ENCODE results near the gene CHST11.
A peak's percentile ranks its signal among the peaks of the same experiment; 100 is the strongest.

Gene CHST11

DNA sequence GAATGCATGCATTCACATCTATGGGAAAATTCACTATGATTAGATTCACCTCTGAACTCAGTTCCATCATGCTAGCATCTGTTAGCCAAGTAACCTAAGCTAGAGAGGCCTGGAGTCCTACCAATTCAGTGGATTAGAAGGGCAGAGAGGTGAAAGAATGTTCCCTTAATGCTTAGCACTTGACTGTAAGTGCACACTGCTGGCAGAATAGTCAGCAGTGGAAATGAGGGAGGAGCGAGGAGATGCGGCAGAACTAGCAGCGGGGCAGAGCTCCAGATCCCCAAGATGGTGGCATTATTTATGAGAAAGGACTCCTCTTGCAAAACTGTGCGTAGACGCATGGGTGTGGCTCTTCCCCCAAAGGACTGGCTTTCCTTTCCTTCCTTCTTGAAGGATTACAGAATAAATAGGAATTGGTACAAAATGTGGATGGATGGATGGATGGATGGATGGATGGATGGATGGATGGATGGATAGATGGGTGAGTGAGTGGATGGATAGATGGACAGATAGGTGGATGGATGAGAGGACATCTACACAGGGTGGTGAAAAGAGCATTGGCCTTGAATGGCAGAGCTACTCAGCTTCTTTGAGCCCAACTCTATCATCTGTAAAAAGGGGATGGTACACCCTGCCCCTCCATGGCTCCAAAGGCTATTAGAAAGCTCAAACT lies 227.2 kb downstream of the CHST11 start:
- no peak for DNase-seq

DNA sequence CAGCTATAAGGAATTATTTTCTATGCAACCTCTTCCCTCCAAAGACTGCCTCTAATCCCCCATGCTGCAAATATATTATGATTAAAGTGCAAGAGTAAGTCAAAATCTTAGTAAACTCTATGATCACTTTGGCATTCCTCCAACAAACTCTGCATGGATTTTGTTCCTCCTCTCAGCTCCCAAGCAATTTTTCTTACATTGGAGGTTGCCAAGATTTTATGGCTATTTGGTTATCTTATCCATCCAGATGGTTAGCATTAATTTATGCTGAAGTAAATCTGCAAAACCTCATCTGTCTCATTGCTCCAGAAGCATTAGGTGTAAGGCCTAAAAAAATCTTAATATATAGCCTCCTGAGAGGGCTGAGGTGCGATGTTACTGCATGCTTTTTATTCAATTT lies 228.1 kb downstream of the CHST11 start:
- DNase-seq = no peak

DNA sequence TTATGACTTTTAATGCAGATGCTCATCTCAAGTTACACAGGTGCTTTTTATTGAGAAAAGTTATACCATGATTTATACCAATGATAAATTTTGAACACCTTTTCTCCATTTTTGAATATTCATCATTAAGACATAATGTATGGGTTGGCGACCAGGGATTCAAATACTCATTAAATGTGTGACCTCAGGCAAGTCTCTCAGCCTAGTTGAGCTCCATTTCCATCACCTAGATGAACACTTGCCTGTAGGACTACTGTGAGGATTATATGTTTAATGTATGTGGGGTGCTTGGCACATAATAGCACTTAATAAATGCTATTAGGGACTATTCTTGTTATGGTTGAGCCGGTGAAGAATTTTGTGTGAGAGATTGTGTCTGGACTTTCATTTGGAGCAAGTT lies 228.6 kb downstream of the CHST11 start:
- DNase-seq = no peak

DNA sequence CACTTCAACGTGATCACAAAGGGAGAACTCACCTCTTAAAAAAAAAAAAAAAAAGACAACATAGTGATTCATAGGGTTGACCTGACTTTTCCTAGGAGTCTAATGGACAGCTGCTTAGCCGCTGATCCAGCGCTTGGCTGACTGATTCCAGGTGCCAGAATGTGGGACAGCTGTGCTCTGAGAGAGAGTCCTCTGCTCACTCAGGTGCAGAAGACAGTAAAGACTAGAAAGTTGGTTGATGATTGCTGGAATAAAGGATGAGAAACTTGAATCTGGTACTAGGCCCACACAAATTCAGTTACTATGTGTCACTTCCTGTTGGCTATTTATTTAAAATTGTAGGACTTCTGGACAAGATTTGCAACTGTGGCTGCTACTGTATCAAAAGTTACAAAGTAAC lies 229.4 kb downstream of the CHST11 start:
- no peak for DNase-seq

DNA sequence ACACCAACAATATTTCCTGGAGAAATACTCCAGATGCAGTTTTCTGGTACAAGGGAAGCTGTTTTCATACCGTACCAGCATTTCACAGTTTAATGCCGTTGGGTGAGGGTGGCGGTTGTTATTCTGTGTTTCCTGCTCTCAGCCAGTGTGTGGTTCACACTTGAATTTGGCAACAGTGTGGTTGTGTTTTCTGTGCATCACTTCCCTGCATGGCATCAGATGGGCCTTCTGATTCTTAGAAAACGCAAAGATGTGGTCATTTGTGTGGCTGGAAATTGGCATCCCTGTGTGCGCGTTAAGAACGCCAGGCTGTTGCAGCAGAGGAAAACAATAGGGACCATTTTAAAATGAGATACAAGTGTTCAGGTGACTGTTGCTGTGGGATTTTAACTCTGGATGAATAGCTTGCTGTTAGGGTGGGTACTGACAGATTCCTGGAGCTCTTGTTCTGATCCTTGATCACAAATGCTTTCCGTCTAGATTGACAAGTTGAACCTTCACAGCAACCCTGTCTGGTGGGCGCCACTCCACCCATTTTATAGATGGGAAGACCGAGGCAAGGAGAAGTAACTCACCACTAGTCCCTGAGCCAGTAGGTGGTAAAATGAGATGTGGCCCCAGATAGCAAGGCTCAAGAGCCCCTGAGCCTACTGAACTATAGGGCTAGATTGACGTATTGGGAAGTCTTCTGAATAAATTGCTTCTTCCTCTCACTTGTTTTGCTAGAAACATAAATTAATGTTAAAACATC lies 231.2 kb downstream of the CHST11 start:
- DNase-seq = peak; percentile 94 to 95

DNA sequence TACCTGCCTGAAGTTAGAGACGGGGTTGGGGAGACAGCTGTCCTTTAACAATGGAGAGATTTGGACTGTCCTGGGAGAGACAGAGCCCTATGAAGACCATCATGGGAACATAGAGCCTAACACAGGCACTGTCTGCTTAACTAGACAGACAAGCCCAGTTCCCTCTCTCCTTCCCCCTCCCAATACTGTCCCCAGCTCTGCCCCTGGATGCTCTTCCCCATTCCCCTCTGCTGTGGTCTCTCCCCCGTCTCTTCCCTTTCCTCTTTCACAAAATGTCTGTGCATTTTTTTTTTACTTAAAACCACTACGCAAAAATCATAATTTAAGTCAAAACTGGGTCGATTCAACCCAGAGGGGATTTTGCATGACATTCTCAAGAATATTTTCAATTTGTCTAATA lies 232.9 kb downstream of the CHST11 start:
- peak; percentile 51 to 53 for DNase-seq

DNA sequence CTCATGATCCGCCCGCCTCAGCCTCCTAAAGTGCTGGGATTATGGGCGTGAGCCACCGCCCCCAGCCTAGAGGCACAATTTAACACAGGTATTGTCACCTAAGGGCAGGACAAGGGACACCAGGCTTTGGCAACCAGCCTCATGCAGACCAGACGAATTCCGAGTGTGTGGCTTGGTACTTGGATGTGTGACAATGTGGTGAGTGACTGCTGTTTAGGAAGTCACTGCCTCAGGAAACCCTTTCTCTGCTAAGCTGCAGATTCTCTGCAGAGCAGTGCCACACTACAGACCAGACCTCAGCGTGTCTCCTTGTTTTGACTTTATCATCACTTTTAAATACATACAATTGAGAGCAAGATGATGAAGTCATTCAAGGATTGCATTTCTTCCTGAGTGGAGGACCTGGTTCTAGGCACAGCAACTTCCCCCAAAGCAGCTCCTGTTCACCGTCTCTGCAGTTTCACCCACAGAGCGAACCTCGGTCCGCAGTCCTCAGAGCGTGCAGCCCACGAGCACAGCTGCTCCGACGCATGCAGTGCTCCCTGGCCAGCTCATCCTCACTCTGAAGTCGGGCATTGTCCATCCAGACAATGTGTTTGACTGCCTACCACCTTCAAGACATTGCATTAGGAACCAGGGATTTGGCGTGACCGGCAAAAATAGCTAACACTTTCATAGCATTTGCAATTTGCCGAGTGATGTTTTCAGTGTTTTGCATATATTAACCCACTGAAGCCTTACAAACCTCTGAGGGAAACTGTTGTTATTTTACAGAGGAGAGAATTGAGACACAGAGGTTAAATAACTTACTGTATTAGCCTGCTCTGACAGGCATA lies 235.2 kb downstream of the CHST11 start:
- no peak for DNase-seq

DNA sequence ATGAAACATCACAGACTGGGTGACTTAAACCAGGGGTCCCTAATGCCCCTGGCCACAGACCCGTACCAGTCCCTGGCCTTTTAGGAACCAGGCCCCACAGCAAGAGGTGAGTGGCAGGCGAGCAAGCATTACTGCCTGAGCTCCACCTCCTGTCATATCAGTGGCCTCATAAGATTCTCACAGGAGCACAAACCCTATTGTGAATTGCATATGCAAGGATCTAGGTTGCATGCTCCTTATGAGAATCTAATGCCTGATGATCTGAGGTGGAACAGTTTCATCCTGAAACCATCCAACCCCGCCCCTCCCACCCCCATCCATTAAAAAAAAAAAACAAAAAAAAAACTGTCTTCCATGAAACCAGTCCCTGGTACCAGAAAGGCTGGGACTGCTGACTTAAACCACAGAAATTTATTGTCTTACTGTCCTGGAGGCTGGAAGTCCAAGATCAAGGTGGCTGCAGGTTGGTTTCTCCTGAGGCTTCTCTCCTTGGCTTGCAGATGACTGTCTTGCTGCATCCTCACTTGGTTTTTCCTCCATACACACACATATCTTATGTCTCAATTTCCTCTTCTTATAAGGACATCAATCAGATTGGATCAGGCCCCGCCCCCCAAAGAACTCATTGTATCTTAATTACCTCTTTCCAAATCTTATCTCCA lies 235.9 kb downstream of the CHST11 start:
- DNase-seq = no peak

DNA sequence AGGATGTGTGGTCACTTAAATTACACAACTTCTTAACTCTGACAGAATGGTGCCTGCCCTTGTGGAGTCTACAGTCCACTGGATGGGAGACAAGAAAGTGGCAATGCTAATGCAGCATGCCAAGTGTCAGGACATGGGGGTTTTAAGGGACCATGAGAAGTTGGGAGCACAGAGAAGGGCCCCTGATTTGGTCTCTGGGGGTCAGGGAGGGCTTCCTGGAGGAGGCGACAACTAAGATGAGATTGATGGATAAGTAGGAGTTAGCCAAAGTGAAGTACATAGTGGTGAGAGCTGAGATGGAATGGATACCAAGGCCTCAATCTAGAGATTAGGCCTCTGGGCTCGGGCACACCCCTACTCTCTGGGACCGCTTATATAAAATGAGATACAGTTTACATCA lies 236.7 kb downstream of the CHST11 start:
- DNase-seq = no peak

DNA sequence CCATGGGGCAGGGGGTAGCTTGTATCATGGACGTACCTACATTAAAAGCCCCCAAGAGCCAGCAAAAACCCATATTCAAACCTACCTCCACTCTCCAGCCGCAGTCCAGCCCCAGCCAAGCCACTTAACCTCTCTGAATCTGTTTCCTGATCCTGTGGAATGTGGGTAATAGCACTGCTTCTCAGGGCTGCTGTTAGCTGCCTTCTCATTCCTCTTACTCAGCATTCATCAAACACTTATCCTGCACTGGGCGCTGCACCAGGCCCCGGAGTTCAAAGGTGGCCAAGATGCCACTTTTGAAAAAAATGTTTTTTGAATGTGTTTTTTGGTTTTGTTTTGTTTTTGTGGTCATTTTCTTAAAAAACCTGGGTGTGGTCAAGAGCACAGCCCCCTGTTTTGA lies 237.4 kb downstream of the CHST11 start:
- no peak for DNase-seq

DNA sequence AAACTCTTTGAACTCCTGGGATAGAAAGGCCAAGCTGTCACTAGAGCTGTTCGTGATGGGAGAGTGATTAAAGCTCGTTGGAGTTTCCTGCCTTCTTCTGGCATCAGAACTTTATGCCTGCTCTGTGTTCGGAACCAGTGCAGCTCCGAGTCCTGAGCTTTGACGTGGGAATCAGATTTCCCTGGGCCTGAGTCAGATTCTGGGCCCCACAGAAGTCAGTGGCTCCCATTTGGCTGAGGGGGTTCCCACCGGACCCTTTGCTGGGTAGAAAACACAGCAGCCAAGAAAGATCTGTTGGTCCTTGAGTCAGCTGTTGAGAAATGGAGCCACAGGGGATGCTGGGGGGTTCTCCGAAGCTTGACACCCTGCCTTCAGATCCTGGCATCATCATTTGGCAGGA lies 238.0 kb downstream of the CHST11 start:
- DNase-seq = no peak

DNA sequence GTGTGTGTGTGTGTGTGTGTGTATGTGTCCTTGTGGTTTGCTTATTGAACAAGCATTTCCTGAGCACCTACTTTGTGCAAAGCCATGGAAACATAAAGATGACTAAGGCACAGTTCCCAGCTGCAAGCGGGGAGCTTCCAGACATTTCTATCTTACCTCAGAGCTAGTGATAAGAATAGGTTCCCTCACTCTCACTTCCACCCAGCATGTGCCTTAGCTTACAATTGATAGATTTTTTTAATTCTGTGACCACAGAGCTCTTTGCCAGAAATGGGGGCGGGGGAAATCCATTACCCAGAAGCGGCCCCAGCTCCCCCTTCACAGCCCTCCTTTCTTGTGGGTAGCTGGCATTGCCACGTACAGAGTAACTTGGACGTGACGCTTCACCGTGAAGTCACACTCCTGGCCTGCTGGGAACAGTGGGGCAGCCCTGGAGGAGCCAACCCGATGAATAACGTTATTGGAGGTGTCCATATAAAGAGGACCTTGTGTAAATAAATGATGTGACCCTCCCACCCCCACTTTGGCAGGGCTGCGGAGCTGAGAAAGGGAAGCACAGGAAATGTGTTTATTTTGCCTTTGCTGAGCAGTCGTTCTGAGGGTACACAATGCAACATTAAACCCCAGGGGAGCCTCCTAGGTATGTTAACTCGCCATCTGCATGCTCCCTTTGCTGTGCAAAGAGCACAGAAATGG lies 238.9 kb downstream of the CHST11 start:
- no peak for DNase-seq

DNA sequence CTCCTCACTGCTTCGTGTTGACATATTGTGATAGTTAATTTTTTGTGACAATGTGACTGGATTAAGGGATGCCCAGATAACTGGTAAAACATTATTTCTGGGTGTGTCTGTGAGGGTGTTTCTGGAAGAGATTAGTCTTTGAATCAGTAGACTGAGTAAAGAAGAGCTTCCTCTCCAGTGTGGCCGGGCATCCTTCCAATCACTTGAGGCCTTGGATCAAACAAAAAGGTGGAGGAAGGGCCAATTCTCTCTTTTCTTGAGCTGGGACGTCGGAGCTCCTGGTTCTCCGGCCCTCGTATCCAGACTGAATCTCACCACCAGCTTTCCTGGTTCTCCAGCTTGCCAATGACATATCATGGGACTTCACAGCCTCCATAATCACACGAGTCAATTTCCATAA lies 240.4 kb downstream of the CHST11 start:
- no peak for DNase-seq

DNA sequence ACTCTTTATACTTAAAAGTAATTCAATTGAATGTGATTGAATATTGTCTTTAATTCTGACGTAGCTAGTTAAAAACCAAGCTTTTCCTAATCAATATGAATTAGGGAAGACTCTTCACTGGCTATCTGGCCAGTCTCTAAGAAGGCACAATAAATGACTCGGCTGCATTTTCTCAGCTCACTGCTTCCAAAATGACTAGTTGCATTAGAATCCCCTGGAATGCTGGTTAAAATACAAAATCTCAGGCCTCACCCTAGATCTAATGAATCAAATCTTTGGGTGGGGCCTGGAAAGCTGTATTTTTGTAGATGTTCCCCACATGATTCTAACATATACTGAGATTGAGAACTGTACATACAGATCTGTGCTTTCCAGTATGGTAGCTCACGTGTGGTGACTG lies 242.1 kb downstream of the CHST11 start:
- no peak for DNase-seq

DNA sequence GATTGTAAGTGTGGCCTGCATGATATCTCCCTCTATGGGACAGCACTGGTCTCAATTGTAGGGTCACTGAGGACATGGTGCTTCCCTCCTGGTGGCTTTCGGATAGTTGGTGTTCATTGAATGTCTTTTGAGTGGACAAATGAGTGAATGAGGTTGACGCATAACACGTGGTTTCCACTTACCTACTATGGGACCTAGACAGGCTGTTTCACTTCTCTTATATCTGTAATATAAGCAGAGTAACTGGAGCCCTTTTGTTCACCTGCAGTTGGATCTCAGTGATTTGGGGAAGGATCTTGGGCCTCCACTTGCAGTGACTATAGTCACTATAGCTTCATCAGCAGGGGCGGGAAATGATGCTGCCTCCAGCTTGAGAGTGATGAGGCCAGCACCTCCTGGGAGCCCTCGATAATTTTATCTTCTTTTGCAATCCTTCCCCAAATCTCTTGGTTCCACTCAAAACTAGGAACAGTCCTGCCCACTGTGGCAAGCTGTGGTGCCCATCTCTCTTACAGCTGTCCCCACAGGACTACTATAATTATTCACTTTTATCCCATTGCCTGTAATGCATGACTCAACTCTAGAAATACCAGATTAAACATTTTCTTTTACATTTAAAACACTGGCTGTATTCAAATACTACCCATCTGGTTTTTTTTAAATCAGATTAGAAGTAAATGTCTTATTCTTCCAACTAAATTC lies 242.9 kb downstream of the CHST11 start:
- DNase-seq = no peak

DNA sequence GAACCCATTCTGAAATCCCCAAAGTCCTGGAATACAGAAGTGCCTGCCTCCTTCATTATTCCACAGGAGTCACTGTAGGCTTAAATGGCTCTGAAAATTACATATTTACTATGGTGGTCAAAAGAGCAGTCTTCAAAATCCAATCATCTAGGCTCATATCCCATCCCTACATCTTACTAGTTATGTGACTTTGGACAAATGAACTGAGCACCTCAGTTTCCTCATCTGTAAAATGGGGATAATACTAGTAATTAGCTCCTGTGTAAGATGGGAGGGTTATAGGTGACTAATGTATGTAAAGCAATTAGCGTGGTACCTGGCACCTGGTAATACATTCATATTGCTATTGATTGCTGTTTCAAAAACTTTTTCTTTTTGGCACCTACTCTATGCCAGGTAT lies 243.6 kb downstream of the CHST11 start:
- no peak for DNase-seq

DNA sequence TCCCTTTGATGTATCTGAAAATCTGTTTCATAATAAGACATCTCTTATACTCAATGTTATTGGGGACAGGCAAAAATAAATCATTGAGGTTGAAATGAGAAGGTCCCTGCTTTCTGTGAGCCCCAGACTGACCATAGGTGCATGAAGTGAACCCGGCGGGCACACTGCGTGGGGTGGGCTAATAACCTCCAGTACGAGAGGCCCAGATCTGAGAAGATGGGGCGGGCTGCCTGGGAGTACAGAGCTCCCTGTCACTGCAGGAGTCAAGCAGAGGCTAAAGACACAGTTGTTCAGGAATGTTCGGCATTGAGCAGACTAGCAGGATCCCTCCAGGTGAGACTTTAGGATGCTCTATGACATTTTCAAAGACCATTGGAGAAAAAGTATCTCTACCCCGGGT lies 244.6 kb downstream of the CHST11 start:
- no peak for DNase-seq

DNA sequence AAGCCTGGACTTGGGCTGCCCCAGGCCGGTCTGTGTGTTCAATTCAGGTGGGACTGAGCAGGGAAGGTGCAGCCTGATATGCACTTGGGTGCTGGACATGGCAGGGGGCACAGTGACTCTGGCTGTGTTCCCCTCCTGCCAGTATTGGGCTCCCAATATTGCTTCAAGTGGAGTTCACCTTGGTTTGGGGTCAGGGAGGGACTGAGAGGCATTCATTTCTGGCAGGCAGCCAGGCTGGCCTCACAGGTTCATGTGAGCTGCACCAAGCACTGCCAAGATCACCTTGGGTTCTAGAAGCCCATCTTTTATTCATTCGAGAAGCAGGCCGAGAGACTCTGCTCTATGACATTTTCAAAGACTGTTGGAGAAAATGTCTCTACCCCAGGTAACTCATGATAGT lies 245.0 kb downstream of the CHST11 start:
- no peak for DNase-seq

DNA sequence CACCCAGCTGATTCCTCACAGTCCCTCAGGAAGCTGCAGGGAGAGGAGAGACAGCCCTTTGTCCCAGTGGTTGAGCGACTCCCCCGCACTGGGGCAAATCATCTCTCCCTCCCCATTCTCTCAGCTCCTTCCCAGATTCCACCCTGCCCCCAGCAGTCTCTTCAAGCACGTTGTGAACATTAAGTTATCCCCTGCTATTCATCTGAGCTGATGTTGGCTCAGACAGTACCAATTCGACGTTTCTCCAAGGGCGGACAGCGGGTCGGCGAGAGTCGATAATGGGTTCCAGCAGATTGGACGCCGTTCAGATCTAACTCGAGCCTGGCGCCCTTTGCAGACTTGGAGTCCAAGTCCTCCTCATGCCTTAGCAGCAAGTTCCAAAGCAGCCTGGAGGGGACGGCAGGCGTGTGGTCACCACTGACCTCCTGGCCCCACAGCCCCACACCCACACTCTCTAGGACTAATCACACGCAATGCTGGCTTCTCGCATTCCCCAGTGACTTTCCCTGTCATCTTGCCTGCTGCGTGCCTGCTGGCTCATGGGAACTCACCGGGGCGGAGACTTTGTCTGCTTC lies 245.9 kb downstream of the CHST11 start:
- DNase-seq = no peak

DNA sequence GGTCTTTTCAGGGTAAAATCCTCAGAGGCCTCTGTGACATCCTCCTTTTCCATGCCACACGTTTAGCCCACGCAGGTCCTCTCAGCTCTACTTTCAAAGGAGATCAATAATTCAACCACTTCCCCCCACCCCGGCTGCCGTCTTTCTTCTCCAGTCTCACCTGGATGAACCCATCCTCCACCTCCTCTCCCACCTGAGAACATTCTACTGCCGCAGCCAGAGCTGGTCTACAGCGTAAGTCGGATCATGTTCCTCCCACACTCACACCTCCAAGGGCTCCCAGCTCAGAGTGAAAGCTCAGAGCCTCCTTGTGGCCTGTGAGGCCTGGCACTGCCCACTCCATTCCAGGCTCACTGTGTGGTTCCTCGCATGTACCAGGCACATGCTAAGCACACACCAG lies 246.6 kb downstream of the CHST11 start:
- DNase-seq = no peak

DNA sequence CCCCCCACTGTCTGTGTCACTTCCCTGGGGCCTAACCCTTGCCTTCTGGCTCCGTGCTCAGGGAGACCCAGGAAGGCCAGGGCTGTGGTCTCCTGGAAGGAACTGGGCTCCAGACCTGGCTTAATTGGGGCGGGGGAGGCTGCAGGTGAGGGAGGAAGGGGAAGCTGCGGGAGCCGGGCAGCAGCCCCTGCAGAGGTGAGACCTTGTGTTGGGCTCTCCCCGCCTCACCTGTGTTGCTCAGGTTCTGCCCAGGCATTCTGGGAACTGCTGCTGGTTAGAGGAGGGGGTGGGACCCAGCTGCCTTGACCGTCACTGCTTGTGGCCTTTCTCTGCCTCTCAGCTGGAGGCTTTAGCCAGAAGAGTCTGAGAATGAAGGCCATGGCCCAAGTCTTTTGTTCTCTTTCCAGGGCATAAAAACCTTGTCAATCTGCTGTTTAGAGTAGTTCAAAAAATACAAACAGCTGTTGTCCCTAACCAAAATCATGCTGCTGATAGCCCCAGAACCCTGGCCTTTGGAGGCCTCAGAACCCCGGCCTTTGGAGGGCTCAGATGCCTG lies 247.6 kb downstream of the CHST11 start:
- no peak for DNase-seq
